Upper lobe of left lung (tissue), 4 donors: ENCODE results near the gene SHOC1.

Source experiments
- POLR2A ChIP-seq, 4 donors: fragments of 450-650 bp; IDR thresholded peaks; one replicate each; pipeline ENCODE4 v1.5.1; 2016 to 2017; ENCODE audit warnings: antibody characterized with exemption in 4 of 4, mild to moderate bottlenecking in 2 of 4
- POLR2AphosphoS5 ChIP-seq, 2 donors: sonication (generic); formaldehyde crosslinking; IDR thresholded peaks; one replicate each; pipeline ENCODE4 v1.5.1; 2017; ENCODE audit warnings: antibody characterized with exemption in 2 of 2
- TF ChIP-seq, protein P1 (sequence below), 6 experiments: fragments of 450-650 bp in 4 of 6; fragments of 200-600 bp in 2 of 6; sonication (generic) in 2 of 6; IDR thresholded peaks; one replicate each; pipeline ENCODE4 v1.5.1; 2016 to 2019; ENCODE audit warnings: antibody characterized with exemption in 6 of 6

DNA sequence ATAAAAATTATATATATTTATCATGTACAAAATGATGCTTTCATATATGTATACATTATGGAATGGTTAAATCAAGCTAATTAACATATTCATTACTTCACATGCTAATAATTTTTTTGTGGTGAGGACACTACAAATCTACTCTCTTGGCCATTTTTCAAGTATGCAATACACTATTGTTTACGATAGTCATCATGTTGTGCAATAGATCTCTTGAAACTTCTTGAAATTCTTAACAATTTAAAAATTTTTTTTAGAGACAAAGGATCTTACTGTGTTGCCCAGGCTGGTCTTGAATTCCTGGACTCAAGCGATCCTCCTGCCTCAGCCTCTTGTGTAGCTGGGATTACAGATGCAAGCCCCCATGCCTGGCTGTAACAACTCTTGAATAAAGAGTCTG lies 45.2 kb upstream of the SHOC1 start:
- TF ChIP-seq, protein P1, sequence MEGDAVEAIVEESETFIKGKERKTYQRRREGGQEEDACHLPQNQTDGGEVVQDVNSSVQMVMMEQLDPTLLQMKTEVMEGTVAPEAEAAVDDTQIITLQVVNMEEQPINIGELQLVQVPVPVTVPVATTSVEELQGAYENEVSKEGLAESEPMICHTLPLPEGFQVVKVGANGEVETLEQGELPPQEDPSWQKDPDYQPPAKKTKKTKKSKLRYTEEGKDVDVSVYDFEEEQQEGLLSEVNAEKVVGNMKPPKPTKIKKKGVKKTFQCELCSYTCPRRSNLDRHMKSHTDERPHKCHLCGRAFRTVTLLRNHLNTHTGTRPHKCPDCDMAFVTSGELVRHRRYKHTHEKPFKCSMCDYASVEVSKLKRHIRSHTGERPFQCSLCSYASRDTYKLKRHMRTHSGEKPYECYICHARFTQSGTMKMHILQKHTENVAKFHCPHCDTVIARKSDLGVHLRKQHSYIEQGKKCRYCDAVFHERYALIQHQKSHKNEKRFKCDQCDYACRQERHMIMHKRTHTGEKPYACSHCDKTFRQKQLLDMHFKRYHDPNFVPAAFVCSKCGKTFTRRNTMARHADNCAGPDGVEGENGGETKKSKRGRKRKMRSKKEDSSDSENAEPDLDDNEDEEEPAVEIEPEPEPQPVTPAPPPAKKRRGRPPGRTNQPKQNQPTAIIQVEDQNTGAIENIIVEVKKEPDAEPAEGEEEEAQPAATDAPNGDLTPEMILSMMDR (IDR thresholded peaks at IDR 0.05), result no peak
- TF ChIP-seq POLR2A (IDR thresholded peaks at IDR 0.05) (no peak), POLR2AphosphoS5 (IDR thresholded peaks at IDR 0.05) (no peak)
